K562 (cell line): ENCODE data around the gene L3MBTL3. TPM values are rescaled to one million over a fixed set of nuclear protein-coding genes. Genes with fewer than 3 reads are reported as not detected.
"Not testable (repeated sequence)": the region's sequence is repeated elsewhere in the genome, so short reads cannot be mapped to it uniquely, and the experiment has no call there.

Experiments used
- ATAC-seq: fragments of 200-7000 bp; cut with Tn5 transposase; 3 replicates; pipeline ENCODE4 v1.9.1; 2020; ENCODE audit warnings: moderate library complexity
- BruUV-seq: library from RNA; stranded (reverse); fragments of 400-500 nt; replicated peaks from 2 replicates; lab custom pipeline; 2021; lab: Mats Ljungman, UMichigan
- CTCF ChIA-PET: fragments of 300-600 bp; formaldehyde crosslinking; extraction: SDS; loops from one replicate; lab custom pipeline; 2021; ENCODE audit warnings: low intra/inter-chr PET ratio; lab: Yijun Ruan, JAX
- POLR2A ChIA-PET: fragments of 300-600, 350-650 bp; sonication (Branson Sonifier 250); formaldehyde crosslinking; extraction: SDS; loops from one replicate; lab custom pipeline; 2021; ENCODE audit warnings: antibody characterized with exemption, inconsistent platforms; lab: Yijun Ruan, JAX
- DNase-seq, 4 experiments: peaks; one replicate each; pipeline versions ENCODE4 v3.0.0 to v3.0.0-alpha.2; 2011 to 2018; ENCODE audit warnings: low spot score in 3 of 4, mixed read lengths in 3 of 4; ENCODE audit errors: extremely low read depth in 1 of 4
- FAIRE-seq: peaks from 2 replicates; lab custom pipeline; 2011; peaks lifted over from hg19 to GRCh38; lab: Jason Lieb, UNC
- H2AFZ ChIP-seq: 2 replicates; pipeline ENCODE4 v1.6.0; 2011; ENCODE audit warnings: low read depth, low read length, control low read depth, inconsistent platforms
- H3K27ac ChIP-seq: fragments of 200-600 bp; 3 replicates; pipeline ENCODE4 v1.8.0; 2011; ENCODE audit warnings: low read depth, mild to moderate bottlenecking, control low read depth, inconsistent platforms, low read length, moderate library complexity, mixed read lengths; ENCODE audit errors: extremely low read depth
- H3K27me3 ChIP-seq, 2 experiments: fragments of 300-600 bp in 1 of 2; 2 replicates in 1 of 2; 3 replicates in 1 of 2; pipeline versions ENCODE4 v1.6.0 to v1.8.0; 2011; ENCODE audit warnings: inconsistent platforms in 2 of 2, low read length in 2 of 2, mild to moderate bottlenecking in 1 of 2, mixed read lengths in 1 of 2, moderate library complexity in 1 of 2; ENCODE audit not compliant: control insufficient read depth in 2 of 2, insufficient read depth in 2 of 2
- H3K36me3 ChIP-seq: fragments of 300-600 bp; 3 replicates; pipeline ENCODE4 v1.8.0; 2011; ENCODE audit warnings: mild to moderate bottlenecking, low read length, inconsistent platforms; ENCODE audit not compliant: control insufficient read depth, insufficient read depth
- H3K4me1 ChIP-seq, 2 experiments: fragments of 200-600 bp in 1 of 2; replicated peaks in 1 of 2; 2 replicates in 1 of 2; 3 replicates in 1 of 2; pipeline versions ENCODE4 v1.5.1 to v1.8.0; 2011; ENCODE audit warnings: inconsistent platforms in 2 of 2, low read length in 2 of 2, mild to moderate bottlenecking in 1 of 2, mixed read lengths in 1 of 2, moderate library complexity in 1 of 2; ENCODE audit not compliant: control insufficient read depth in 2 of 2, insufficient read depth in 2 of 2
- H3K4me2 ChIP-seq: 2 replicates; pipeline ENCODE4 v1.6.1; 2011; ENCODE audit warnings: low read length, control low read depth, inconsistent platforms, mixed read lengths; ENCODE audit not compliant: insufficient read depth
- H3K4me3 ChIP-seq: fragments of 200-600 bp; sonication (generic), shearing (Covaris generic); 2 replicates; pipeline ENCODE4 v1.5.1; 2016; ENCODE audit warnings: control low read depth, inconsistent platforms
- H3K79me2 ChIP-seq: fragments of 200-600 bp; 3 replicates; pipeline ENCODE4 v1.8.0; 2011; ENCODE audit warnings: low read length, inconsistent platforms; ENCODE audit not compliant: control insufficient read depth, insufficient read depth
- H3K9ac ChIP-seq, 2 experiments: 2 replicates each; pipeline versions ENCODE4 v1.6.0 to v1.6.1; 2011; ENCODE audit warnings: low read depth in 2 of 2, low read length in 2 of 2, control low read depth in 1 of 2, inconsistent platforms in 1 of 2, mild to moderate bottlenecking in 1 of 2, mixed read lengths in 1 of 2; ENCODE audit not compliant: insufficient read depth in 1 of 2
- H3K9me1 ChIP-seq: one replicate; pipeline ENCODE4 v1.6.0; 2011; ENCODE audit warnings: inconsistent platforms, mild to moderate bottlenecking, low read length, moderate library complexity; ENCODE audit not compliant: control insufficient read depth, insufficient read depth
- H3K9me3 ChIP-seq: replicated peaks from 2 replicates; pipeline ENCODE4 v1.5.1; 2011; ENCODE audit warnings: low read depth, low read length, inconsistent platforms; ENCODE audit not compliant: control insufficient read depth, insufficient read depth
- H4K20me1 ChIP-seq: replicated peaks from 2 replicates; pipeline ENCODE4 v1.6.1; 2011; ENCODE audit warnings: low read length, inconsistent platforms, mixed read lengths; ENCODE audit not compliant: control insufficient read depth, insufficient read depth
- ZNF146 ChIP-seq: IDR thresholded peaks from one replicate; pipeline ENCODE4 v1.6.1; 2018; ENCODE audit warnings: missing compliant biosample characterization; ENCODE audit not compliant: unreplicated experiment
- WGBS: fragments of 100-300 bp; shearing (Covaris generic); methylation state at CpG from one replicate; pipeline ENCODE4 v1.1.6; 2016; ENCODE audit warnings: low coverage, mixed read lengths; ENCODE audit not compliant: insufficient coverage; ENCODE audit errors: missing lambda C conversion rate; 5-methylcytosine and 5-hydroxymethylcytosine counted together
- in situ Hi-C: fragments of 300-500 bp; cut with MboI; formaldehyde crosslinking; loops from 4 replicates; pipeline ENCODE4 v1.15.0; 2018; ENCODE audit warnings: inconsistent platforms, mixed read lengths
- intact Hi-C: fragments of 100-400 bp; cut with micrococcal nuclease; formaldehyde crosslinking; loops from 2 replicates; pipeline ENCODE4 v1.14.2; 2022
- polyA plus RNA-seq, 8 experiments: library from polyadenylated mRNA; depleted of rRNA in 4 of 8; stranded (reverse) in 5 of 8; unstranded in 3 of 8; fragments of >200 nt; fragmentation: Nextera tagmentation in 2 of 8; fragmentation: Illumina TruSeq in 1 of 8; extraction: Ambion mirVana in 2 of 8; extraction: Trizol in 1 of 8; gene quantifications; 2 replicates each; pipeline versions ENCODE4 v1.2.1 to v1.2.3, GENCODE V29; 2011 to 2014; ENCODE audit warnings: inconsistent platforms in 1 of 8, missing spikeins in 1 of 8
- total RNA-seq, 7 experiments: library from RNA; depleted of rRNA in 6 of 7; stranded (reverse); fragments of >200 nt in 6 of 7; fragmentation: Illumina TruSeq in 2 of 7; extraction: Trizol in 2 of 7; gene quantifications; 2 replicates each; pipeline versions ENCODE4 v1.2.1 to v1.2.3, GENCODE V29; 2011 to 2021; ENCODE audit warnings: low replicate concordance in 1 of 7

L3MBTL3 gene
- total and polyA plus RNA-seq, 9 of the 15 experiments (the other 6 are each of a cell fraction or from before 2014, with no cell fraction given): 0.83 to 6.9 (median 5.4) TPM

DNA sequence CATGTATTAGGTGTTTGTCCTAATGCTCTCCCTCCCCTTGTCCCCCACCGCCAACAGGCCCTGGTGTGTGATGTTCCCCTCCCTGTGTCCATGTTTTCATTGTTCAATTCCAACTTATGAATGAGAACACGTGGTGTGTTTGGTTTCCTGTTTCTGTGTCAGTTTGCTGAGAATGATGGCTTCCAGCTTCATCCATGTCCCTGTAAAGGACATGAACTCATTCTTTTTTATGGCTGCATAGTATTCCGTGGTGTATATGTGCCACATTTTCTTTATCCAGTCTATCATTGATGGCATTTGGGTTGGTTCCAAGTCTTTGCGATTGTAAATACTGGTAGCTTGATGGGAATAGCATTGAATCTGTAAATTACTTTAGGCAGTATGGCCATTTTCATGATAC, 151.8 kb downstream of the L3MBTL3 start:
- not testable (repeated sequence) for ATAC-seq, H3K27me3 ChIP-seq, H3K9me1 ChIP-seq, H2AFZ ChIP-seq, H3K27ac ChIP-seq
- TF ChIP-seq ZNF146: peak; percentile 72
- TF ChIP-seq, all 486 proteins: peak for 1; not testable (repeated sequence) for 485
- H3K79me2 ChIP-seq, in situ Hi-C loops, BruUV-seq, H3K36me3 ChIP-seq, DNase-seq, H3K4me2 ChIP-seq, H3K9me3 ChIP-seq, intact Hi-C loops, CTCF ChIA-PET, H4K20me1 ChIP-seq, H3K9ac ChIP-seq, H3K4me3 ChIP-seq, H3K4me1 ChIP-seq, POLR2A ChIA-PET, FAIRE-seq: not testable (repeated sequence)
- WGBS: 0% methylated on average over 4 of the region's 4 CpGs

DNA sequence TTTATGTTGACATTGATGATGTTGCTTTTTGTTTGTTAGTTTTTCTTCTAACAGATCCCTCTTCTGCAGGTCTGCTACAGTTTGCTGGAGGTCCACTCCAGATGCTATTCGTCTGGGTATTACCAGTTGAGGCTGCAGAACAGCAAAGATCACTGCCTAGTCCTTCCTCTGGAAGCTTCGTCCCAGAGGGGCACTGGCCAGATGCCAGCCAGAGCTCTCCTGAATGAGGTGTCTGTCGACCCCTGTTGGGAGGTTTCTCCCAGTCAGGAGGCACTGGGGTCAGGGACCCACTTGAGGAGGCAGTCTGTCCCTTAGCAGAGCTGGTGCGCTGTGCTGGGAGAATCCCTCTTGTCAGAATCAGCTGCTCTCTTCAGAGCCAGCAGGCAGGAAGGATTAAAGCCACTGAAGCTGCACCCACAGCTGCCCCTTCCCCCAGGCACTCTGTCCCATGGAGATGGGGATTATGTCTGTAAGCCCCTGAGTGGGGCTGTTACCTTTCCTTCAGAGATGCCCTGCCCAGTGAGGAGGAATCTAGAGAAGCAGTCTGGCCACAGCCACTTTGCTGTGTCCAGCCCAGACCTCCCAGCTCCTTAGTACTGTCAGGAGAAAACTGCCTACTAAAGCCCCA, 155.1 kb downstream of the L3MBTL3 start:
- intact Hi-C loops, H3K36me3 ChIP-seq: not testable (repeated sequence)
- 0% methylated on average over 4 of the region's 4 CpGs for WGBS

More for the DNA sequence above, 155.1 kb downstream of the L3MBTL3 start:
- ATAC-seq, H2AFZ ChIP-seq, BruUV-seq, DNase-seq, H3K4me1 ChIP-seq, CTCF ChIA-PET, H3K9me1 ChIP-seq, H3K4me3 ChIP-seq, H3K9me3 ChIP-seq, H3K4me2 ChIP-seq, H3K27ac ChIP-seq, H4K20me1 ChIP-seq, H3K79me2 ChIP-seq, H3K9ac ChIP-seq, in situ Hi-C loops, FAIRE-seq: not testable (repeated sequence)
- POLR2A ChIA-PET: interaction anchor here (0.5 kb wide), 1 partner anchor 21 kb away, joined by 4 read pairs; no protein-coding TSS in a partner anchor
- H3K27me3 ChIP-seq: peaks cover 2 to 10% of the 10 kb centered on the region in 2 experiments; a peak in 3 of 5 replicates
